Activated CD8-positive, alpha-beta memory T cell treated with anti-CD3 and anti-CD28 coated beads, Interleukin-2, amount 50 U/mL, for 1 hour (primary cell): ENCODE results near the gene KCNA1.
"Not testable (repeated sequence)": the region's sequence is repeated elsewhere in the genome, so short reads cannot be mapped to it uniquely, and the experiment has no call there.

ENCODE experiments used
- DNase-seq: peaks from one replicate; pipeline ENCODE4 v3.0.0-alpha.2; 2020; ENCODE audit errors: extremely low read depth

KCNA1 gene

DNA sequence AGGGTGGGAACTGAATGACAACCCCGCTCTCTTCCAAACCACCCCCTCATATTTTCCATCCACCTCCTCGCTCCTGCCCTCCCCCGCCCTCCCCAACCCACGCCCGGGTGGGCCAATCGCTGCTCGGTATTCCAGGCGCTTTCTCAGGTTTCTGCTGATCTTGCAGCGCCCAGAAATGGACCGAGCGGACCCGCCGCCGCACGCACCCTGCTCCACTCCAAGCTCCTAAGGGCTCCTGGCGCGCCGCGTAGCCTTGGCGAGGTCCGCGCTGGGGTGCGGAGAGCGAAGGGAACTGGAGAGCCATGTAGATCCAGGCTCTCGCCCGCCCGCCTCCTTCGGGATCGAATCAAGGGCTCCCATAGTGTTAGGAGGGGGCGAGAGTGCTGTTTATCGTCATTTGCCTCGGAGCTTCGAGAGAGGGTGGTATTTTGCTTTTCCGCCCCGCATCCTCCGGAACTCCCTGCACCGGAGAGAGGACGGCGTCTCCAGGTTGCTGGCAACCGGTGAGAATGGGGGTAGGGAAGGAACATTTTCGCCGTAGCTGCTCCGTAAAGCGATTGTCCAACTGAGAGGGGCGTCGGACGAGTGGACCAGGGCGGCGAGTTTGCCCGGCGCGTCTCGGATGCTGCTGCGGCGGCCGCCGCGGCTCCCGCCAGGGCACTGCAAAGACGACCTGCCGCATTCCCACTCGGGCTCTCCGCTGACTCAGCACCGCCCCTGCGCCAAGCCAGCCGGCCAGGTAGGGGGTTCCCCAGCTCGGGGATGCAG is at the start of gene KCNA1:
Gene KCNA1, plus strand, starts transcription at position 172 of the 768 bp plus-strand sequence. CDS start 1,474 bp downstream, outside the sequence.
- DNase-seq: no peak

DNA sequence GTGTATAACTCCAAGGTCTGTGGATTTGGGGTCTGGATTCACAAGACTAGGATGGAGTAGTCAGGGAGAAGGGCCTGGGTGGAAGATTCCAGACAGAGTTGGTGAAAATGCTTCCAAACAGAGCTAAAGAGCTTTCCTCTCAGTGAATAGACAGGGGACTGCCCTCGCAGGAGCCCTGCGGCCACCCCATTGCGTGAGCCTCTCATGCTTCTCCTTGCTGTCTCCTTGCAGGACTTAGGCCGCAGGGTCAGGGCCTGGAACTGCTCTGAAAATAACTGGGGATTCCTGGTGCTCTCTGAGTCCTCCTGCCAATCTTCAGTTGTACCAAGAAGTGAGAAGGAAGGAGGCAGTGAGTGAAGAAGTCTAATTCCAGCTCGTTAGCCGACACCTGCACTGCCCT is 49.0 kb upstream of the KCNA1 start:
- DNase-seq: no peak

DNA sequence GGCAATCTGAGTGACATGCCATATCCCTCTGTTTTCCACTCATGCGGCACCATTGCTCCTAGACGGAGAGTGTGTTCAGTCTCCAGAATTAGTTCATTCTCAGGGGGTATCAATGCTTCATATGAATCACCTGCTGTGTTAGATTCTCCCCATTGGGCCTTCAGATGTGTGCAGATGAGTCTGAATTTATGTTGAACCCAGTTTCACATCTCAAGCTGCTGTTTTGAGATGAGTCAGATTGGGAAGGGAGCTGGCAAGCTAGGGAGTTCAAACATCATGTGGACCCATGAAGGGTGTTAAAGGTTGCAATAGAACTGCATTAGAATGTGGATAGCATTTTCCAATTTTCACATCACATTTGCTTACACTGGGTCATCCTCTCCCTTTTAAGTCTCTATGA is 46.9 kb upstream of the KCNA1 start:
- DNase-seq: no peak

DNA sequence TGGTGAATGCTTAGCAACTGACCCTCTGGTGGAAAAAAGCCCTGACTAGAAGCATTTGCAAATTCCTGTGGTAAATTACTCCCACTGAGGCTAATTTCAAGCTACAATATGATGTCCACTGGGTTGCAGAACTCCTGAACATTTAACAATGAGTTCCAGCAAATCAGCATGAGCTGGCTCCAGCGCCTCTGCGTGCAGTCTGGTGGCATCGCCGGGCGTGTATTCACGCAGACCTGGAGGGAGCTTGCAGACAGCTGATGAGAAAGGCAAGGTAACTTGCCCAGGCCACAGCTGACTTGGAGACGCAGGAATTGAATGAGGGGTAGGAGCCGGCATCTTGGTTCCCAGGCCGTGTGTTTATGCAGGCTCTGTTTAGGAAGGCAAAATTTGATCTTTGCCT is 45.1 kb upstream of the KCNA1 start:
- DNase-seq: no peak

DNA sequence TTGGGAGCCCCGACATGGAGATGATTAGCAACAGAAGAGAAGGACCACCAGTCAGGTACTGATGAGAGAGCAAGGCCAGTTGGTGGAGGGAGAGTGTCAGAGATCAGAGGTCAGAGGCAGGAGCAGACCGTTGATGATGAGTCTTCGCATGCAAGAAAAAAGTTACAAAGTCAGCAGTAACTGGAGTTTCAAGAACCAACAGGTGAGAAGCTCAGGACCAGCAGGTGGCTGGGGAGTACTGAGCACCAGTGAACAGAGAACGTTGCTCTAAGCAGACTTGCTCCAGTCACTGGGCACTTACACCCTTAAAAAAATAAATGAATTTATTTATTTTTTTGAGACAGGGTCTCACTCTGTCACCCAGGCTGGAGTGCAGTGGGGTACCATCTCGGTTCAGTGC is 44.5 kb upstream of the KCNA1 start:
- DNase-seq: no peak

DNA sequence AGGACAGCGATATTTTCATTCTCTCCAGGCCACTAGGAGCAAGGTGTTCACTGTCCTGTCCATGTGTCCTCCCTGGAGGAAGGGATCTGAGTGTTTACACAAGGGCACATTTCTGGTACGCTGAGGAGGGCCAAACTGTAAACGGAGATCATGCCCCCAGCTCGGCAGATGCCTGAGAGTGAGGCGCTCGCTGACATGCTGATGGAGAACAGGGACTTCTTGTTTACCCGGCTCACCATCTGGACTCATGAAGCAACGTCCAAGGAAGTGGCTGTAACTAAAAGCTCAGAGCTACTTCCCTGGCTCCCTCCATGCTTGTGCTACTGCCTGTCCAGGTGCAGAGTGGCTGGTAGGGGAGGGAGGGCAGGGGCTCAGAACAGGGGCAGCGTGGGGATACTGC is 43.4 kb upstream of the KCNA1 start:
- no peak for DNase-seq

DNA sequence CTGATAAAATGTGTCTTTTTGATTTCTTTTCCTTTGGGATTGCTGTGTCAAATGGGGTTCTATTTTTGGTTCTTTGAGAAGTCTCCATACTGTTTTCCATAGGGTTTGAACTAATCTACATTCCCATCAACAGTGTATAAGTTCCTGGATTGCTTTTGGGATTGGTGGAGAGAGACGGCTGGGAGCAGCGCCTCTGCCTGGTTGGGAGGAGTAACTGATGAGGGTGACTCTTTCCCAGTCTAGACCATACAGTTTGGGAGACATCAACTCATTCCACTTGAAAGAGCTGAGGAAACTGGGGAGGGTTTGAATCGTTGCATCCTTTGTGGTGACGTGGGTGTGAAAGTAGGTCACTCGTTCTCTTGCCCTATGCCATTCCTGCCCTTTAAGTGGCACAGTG is 42.3 kb upstream of the KCNA1 start:
- no peak for DNase-seq

DNA sequence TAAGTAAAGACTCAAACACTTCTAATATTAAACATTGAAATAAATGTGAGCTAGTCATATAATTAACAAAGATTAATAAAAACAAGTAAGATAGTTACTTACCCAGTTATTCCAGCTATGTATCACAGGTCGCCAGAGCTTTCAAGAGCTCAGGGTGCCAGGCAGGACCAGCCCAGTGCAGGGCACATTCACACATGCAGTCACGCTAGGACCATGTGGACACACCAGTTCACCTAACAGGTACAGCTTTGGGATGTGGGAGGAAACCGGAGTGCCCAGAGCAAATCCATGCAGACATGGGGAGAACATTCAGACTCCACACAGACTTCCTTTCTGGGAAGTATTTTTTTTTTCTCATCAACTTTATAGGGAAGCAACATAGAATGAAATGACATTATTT is 39.3 kb upstream of the KCNA1 start:
- DNase-seq: no peak

DNA sequence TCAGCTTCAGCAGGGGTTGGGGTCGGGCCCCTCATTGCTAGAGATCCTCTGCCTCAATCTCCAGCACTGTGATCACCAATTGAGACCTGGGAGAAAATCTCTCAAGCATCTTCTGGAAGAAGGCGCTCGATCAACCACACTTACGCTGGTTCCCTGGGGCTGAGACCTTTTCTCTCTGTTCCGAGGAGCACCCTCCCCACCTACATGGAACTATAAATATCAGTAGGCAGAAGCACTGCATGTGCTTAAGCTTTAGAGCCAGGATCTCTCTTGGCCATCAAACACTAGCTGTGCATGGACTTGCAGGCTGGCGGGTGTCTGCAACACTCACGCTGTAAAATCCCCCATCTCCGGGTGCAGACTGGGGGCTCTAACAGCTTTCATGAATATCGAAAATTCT is 38.2 kb upstream of the KCNA1 start:
- DNase-seq: no peak

DNA sequence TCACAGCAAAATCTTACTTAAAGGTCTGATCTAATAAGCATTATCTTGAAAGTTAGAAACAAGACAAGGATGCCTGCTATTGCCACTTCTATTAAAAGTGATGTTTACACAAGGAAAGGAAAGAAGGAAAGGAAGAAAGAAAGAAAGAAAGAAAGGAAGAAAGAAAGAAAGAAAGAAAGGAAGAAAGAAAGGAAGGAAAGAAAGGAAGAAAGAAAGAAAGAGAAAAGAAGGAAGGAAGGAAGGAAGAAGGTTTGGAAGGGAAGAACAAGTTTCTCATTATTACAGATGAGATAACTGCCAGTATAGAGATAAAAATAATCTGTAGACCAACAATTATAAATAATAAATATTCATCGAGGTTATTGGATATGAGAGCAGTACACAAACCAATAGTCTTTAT is 35.8 kb upstream of the KCNA1 start:
- no peak for DNase-seq

DNA sequence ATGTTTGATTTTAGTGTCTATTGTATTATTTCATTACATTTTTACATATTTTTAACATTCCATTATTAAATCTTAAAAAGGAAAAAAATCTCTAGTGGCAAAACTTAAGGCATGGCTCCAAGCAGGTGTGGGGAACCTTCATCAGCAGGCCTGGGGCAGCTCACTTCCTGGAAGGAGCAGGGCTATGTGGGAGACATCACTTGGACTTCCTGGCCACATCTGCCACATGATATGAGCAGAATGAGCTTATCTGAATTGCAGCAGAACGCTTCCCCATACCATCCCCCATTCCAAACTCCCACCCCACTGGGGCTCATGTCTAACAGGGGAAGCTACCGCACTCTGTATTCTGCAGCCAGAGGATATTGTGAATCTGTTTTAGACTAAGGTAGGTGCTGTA is 35.0 kb upstream of the KCNA1 start:
- DNase-seq: no peak

DNA sequence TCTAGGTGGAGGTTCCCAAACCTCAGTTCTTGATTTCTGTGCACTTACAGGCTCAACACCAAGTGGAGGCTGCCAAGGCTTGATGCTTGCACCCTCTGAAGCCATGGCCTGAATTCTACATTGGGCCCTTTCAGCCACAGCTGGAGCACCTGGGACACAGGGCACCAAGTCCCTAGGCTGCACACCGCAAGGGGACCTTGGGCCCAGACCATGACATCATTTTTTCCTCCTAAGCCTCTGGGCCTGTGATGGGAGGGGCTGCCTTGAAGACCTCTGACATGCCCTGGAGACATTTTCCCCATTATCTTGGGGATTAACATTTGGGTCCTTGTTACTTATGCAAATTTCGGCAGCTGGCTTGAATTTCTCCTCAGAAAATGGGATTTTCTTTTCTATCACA is 30.2 kb upstream of the KCNA1 start:
- not testable (repeated sequence) for DNase-seq

DNA sequence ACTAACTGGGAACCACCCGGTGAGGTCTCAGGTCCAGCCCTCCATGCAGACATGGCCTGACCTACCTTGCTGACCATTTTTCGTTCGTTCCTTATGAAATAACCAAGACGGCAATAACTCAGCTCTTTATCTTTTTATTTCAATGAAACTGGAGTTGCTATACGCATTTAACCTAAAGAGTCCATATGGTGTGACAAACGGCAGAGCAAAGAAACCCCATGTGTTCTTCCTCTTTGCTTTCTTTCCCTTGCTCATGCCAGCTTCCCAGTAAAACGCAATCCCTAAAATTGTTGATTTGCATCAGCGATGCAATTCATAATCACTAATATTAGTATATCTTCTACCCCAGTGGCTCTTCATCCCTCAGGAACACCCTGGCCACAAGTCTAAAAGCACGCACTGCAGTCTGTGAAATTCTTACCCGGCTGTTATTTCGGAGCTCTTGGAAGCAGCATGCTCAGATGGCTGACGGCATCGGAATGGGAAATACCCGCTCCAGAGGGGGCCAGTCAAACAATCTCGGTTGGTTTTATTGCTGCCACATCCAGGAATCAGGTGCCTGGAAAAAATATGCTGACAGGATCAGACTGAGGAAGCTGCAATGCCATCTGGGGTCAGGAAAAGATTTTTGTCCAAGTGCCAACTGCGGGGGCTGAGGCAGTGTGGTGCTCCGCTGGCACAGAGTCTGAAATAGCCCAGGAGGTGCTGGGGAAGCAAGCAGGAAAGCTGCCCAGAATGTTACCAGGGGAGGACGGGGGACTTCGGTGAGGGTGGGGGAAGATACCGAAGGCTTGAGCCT is 28.2 kb upstream of the KCNA1 start:
- no peak for DNase-seq

DNA sequence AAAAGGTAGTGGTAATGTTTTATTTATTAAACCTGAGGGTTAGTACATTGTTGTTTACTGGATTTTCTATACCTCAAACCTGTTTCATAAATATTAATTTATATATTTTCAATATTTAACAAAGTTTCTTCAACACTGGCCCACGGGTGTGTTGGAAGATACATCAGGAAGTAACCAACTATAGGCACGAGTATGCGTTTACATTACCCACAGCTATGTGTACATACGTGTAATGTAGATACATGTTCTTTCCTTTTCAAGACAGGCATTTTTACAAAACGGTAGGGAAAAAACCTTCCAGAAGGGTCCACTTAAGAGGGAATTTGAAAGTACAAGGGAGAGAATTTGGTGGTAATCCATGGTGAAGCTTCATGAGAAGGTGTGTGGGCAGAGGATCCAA is 17.8 kb upstream of the KCNA1 start:
- no peak for DNase-seq

DNA sequence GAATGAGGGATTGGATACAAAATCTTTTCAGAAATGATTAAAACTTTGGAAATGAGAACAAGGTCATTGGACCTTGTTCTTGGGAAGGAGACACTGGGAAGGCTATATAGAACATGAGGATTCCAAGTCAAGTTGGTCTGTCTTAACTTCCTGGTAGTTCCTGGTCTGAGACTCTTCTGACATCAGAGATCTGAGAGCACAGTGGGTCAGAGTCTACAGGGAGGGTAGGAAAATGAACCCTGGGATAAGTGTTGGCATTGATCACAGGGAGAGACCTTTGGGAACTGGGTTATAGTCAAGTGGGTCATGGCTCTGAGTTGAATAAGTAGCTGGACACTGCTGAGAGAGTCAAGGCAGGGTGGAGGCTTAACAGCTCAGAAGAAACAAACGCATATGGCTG is 17.3 kb upstream of the KCNA1 start:
- no peak for DNase-seq

DNA sequence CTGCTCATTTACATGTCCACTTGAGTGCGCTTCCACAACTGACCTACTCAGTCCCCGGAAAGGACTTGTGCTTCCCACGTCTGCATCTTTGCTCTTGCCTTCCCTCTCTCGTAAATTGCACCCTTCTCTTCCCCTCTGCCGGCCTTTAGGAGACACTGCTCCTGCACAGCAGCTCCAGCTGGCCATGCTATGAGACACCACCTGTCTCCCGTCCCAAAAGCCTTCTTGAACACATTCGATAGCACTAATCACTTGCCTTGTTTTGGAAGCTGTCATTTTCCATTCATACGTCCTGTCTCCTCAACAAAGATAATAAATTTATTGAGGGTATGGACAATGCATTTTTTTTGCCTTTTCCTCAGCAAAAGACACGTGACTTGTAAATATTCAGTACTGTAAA is 15.7 kb upstream of the KCNA1 start:
- no peak for DNase-seq

DNA sequence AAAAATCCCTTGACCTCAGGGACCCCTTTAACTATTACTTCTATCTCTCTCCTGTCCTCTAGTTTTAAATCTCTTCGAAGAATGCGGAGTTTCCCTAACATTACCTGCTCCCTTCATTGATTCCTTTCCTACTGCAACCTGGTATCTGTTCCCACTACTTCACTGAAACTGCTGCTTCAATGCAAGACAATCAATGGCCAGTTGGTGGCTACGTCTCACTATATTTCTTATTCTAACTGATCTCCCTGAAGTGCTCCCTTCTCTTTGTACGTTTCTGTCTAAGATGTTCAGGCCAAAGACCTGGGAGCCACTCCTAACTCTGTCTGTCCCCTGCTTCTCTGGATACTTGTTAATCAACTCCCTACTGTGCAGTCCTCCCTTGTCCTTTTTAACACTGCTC is 10.3 kb upstream of the KCNA1 start:
- no peak for DNase-seq

DNA sequence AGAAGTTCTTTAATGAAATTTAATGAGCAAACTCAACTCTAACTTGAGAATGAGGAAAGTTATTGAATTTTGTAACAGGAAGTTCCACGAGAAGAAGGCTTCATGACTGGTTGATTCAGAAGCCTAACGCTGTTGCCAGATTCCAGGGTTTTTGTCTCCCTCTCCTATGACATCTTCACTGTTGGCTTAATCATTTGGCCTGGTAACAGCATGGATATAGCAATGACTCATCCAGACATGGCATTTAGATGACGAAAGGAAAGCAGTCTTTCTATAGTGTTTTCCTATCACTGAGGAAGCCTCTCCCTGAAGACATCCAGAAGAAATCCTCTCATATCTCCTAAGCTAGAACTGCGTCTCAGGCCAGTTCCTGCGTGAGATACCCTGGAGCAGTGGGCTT is 9.4 kb upstream of the KCNA1 start:
- no peak for DNase-seq

DNA sequence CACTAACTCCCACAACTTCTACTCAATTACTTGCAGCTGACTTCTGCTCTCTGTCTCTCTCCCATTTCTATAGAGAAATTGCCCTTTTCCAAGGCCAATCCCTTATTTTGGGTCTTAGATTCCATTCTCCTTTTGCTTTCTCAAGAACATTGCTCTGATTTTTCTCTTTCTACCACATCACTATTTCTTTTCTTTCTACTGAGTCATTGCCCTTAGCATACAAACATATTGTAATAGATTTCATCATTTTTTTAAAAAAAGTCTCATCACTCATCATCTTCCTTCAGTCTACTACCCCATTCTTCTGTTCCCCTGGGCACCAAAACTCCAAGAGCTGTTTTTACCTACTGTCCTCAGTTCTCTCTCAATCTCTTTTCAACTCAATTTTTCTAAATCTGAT is 4.4 kb upstream of the KCNA1 start:
- no peak for DNase-seq

DNA sequence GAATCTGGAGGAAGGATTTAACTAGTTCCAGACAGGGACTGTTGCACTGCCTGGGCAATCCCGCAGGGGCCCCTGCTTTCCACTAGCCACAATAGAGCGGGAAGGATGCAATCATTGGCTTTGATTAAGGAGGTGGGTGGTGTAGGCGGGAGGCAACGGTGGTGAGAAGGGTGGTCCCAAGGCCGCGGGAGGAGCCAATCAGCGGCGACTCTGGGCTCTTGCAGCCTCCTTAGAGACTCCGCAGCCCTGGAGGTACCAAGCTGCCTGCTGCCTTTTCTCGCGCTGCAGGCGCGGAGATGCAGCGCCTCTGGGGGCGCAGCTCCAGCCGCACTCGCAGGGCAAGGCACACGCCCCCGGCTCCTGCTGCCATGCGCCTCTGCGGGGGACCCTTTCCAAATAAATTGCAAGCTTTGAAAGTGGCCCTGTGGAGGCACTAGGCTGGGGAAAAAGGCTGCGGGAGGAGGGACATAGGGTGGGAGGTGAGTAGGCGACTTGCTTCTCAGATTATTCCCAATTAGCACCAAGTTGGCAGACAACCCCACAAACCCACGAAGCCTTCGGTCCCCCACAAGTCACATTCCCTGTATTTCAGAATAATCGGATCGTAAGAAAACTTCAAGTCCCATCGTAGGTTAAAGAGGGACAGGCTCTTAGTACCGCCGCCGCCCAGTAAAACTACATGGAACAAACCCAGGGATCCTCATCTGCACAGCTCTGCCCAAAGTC is 858 bp upstream of the KCNA1 start:
- DNase-seq: no peak

DNA sequence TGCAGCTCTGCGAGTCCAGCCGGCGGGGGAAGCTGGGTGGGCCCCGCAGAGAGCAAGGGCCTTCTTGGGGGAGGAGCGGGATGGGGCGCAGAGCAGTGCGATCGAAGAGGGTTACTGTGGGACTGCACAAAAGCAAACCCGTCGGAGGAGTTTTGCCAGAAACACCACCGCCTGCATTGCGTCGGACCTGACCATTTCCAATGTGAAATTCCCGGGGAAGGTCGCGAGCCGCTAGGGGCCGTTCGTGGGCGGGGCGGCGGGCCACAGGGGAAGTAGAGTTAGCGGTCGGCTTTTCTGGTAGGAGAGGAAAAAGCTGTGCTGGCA is 333 bp upstream of the KCNA1 start:
- DNase-seq: no peak

DNA sequence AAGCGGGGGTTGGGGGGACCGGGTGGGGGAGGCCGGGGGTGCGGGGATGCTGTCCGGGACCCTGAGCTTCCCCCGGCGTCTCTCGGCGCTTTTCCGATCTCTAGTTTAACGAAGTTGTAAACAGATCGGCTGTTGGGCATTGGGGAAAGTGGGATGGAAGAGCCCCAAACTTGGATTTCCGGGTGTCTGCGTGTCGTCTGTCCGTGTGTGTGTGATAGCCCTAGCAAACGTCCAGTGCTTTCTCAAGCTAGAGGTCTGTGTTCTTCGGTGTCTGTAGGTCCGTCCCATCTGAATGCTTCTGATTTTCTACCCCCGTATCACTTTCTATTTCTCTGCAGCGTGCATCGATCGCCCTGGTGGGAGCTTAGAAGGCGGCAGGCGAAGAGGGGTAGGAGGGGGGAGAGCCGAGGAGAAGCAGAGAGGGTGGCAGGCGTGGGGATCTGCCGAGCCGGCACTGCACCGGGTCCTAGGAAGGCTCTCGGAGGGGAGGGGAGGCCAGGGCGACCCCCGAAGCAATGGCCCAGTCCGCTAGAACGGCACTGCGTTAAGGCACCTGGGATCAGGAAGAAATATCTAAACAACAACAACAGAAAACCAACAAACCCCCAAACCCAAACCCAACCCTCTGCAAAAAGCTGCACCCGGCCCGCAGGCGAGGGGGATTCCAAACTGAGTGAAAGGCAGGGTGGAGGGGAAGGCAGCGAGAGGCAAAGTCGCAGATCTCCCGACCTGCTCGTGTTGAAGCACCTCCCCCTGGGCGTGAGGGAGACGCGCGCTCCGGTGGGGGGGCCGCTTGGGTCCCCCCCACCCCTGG is 1.0 kb downstream of the KCNA1 start:
- DNase-seq: no peak
